ENCODE measurements around the gene WWC1.

- TF ChIP-seq CTCF (IDR thresholded peaks at IDR 0.05; ENCODE audit: low read length) (no peak), EZH2 (IDR thresholded peaks at IDR 0.05; ENCODE audit: borderline replicate concordance, low read length) (no peak)
Observed at GRCh38 chr5:168480601-168481000, 189.2 kb downstream of the WWC1 start.
